ENCODE measurements around the gene FIZ1. TPM values are rescaled to one million over a fixed set of nuclear protein-coding genes. Genes with fewer than 3 reads are reported as not detected.

The FIZ1 gene
- total and polyA plus RNA-seq, 7 donors: 3.5 to 9.6 (median 8.9) TPM

DNA sequence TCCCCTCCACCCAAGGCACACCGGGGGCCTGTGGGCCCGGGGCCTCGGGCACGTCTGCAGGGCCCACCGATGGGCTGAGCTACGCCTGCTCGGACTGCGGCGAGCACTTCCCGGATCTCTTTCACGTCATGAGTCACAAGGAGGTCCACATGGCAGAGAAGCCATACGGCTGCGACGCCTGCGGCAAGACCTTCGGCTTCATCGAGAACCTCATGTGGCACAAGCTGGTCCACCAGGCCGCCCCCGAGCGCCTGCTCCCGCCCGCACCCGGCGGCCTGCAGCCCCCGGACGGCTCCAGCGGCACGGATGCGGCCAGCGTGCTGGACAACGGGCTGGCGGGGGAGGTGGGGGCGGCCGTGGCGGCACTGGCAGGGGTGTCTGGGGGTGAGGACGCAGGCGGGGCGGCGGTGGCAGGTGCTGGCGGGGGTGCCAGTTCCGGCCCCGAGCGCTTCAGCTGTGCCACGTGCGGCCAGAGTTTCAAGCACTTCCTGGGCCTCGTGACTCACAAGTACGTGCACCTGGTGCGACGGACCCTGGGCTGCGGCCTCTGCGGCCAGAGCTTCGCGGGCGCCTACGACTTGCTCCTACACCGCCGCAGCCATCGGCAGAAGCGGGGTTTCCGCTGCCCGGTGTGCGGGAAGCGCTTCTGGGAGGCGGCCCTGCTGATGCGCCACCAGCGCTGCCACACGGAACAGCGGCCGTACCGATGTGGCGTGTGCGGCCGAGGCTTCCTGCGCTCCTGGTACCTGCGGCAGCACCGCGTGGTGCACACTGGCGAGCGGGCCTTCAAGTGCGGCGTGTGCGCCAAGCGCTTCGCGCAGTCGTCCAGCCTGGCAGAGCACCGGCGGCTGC lies 16.5 kb upstream of the FIZ1 start:
- H3K4me1 ChIP-seq: peaks cover 0 to 13% (median 6%) of the 10 kb centered on the region in 4 donors
- H3K36me3 ChIP-seq: peaks cover 17 to 45% (median 31%) of the 10 kb centered on the region in 4 donors
- TF ChIP-seq POLR2A (IDR thresholded peaks at IDR 0.05) (no peak), EP300 (IDR thresholded peaks at IDR 0.05) (no peak), POLR2AphosphoS5 (IDR thresholded peaks at IDR 0.05) (no peak)
- TF ChIP-seq, protein P1, sequence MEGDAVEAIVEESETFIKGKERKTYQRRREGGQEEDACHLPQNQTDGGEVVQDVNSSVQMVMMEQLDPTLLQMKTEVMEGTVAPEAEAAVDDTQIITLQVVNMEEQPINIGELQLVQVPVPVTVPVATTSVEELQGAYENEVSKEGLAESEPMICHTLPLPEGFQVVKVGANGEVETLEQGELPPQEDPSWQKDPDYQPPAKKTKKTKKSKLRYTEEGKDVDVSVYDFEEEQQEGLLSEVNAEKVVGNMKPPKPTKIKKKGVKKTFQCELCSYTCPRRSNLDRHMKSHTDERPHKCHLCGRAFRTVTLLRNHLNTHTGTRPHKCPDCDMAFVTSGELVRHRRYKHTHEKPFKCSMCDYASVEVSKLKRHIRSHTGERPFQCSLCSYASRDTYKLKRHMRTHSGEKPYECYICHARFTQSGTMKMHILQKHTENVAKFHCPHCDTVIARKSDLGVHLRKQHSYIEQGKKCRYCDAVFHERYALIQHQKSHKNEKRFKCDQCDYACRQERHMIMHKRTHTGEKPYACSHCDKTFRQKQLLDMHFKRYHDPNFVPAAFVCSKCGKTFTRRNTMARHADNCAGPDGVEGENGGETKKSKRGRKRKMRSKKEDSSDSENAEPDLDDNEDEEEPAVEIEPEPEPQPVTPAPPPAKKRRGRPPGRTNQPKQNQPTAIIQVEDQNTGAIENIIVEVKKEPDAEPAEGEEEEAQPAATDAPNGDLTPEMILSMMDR (IDR thresholded peaks at IDR 0.05): no peak
- H3K27ac ChIP-seq: no peak overlapping the region
- 98% methylated on average over 88 of the region's 88 CpGs for WGBS, 2 donors
- intact Hi-C loops (cut with DNase I): no loop called here
- no peaks in the 10 kb centered on the region for H3K9me3 ChIP-seq
- H3K27me3 ChIP-seq: no peaks in the 10 kb centered on the region
- no peak for DNase-seq
- H3K4me3 ChIP-seq: no peak overlapping the region

GRCh38 chr19:55614711-55615542 lies 15.6 kb upstream of the FIZ1 start:
- Histone ChIP-seq H3K27ac (no peak overlapping the region), H3K9me3 (no peaks in the 10 kb centered on the region), H3K36me3 (peaks cover 17 to 51% (median 34%) of the 10 kb centered on the region in 4 donors), H3K4me3 (no peak overlapping the region), H3K27me3 (no peaks in the 10 kb centered on the region), H3K4me1 (peaks cover 0 to 13% (median 6%) of the 10 kb centered on the region in 4 donors)
- no peak for DNase-seq
- WGBS, 2 donors: 97% methylated on average over 98 of the region's 98 CpGs
- TF ChIP-seq EP300 (IDR thresholded peaks at IDR 0.05): no peak
- TF ChIP-seq POLR2AphosphoS5 (IDR thresholded peaks at IDR 0.05): no peak
- intact Hi-C loops (cut with DNase I): no loop called here

DNA sequence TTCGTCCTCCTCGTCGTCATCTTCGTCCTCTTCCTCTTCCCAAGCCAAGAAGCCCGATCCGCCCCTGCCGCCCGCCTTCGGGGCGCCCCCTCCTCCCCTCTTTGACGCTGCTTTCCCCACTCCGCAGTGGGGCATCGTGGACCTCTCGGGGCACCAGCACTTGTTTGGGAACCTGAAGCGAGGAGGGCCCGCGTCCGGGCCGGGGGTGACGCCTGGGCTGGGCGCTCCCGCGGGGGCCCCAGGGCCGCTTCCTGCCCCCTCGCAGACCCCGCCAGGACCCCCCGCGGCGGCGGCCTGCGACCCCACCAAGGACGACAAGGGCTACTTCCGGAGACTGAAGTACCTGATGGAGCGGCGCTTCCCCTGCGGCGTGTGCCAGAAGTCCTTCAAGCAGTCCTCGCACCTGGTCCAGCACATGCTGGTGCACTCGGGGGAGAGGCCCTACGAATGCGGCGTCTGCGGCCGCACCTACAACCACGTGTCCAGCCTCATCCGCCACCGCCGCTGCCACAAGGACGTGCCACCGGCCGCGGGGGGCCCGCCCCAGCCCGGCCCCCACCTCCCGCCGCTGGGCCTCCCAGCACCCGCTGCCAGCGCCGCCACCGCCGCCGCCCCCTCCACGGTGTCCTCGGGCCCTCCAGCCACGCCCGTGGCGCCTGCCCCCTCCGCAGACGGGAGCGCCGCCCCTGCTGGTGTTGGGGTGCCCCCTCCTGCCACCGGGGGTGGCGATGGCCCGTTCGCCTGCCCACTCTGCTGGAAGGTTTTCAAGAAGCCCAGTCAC lies 14.8 kb upstream of the FIZ1 start:
- Histone ChIP-seq H3K36me3 (peaks cover 17 to 59% (median 37%) of the 10 kb centered on the region in 4 donors), H3K9me3 (no peaks in the 10 kb centered on the region), H3K27me3 (no peaks in the 10 kb centered on the region), H3K4me1 (peaks cover 0 to 13% (median 6%) of the 10 kb centered on the region in 4 donors), H3K27ac (no peak overlapping the region), H3K4me3 (no peak overlapping the region)
- WGBS, 2 donors: 95 to 96% methylated on average over 75 of the region's 75 CpGs
- intact Hi-C loops (cut with DNase I): no loop called here
- no peak for DNase-seq
- TF ChIP-seq POLR2A (IDR thresholded peaks at IDR 0.05): no peak
- TF ChIP-seq, protein P1 (IDR thresholded peaks at IDR 0.05): no peak
- no peak for TF ChIP-seq EP300 (IDR thresholded peaks at IDR 0.05)
- TF ChIP-seq POLR2AphosphoS5 (IDR thresholded peaks at IDR 0.05): no peak

GRCh38 chr19:55613396-55613795 lies 14.1 kb upstream of the FIZ1 start:
- DNase-seq: no peak
- Histone ChIP-seq H3K36me3 (peaks cover 17 to 61% (median 37%) of the 10 kb centered on the region in 4 donors), H3K27me3 (no peaks in the 10 kb centered on the region), H3K4me3 (no peak overlapping the region), H3K27ac (no peak overlapping the region), H3K4me1 (peaks cover 0 to 13% (median 6%) of the 10 kb centered on the region in 4 donors), H3K9me3 (no peaks in the 10 kb centered on the region)
- TF ChIP-seq POLR2AphosphoS5 (IDR thresholded peaks at IDR 0.05) (no peak), EP300 (IDR thresholded peaks at IDR 0.05) (no peak), POLR2A (IDR thresholded peaks at IDR 0.05) (no peak)
- TF ChIP-seq, protein P1 (IDR thresholded peaks at IDR 0.05): no peak
- intact Hi-C loops (cut with DNase I): no loop called here
- 95 to 96% methylated on average over 27 of the region's 27 CpGs for WGBS, 2 donors

Data from sigmoid colon (tissue), 7 donors.